Measurements from ENCODE around the gene HIVEP3.
A peak's percentile ranks its signal among the peaks of the same experiment; 100 is the strongest.

The HIVEP3 gene

DNA sequence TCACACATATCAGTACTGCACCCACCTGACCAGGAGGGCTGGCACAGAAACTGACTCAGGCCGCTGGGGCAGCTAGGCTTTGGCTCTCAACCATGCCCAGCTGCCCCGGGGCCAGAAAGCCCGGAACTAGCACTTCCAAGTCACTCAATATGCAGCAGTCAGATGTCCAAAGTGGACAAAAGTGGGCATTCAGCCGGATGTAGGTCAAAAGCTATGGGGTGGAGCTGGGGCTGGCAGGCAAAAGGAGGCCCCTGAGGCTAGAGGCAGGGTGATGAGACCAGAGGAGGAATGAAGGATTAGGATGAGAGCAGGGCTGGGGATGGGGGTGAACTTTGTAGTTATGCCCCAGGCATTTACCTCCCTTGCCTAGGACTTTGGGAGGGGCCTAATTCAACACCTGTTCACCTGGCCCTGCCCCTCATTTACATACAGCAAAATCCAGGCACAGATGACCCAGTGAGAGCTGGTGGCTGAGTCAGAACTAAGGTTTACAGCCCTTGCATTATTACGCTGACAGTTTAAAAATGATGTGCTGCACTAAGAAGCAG, 403.5 kb downstream of the HIVEP3 start:
- H4K20me1 ChIP-seq (ENCODE audit: insufficient read depth) = no peaks in the 10 kb centered on the region
- H3K27ac ChIP-seq = no peak overlapping the region
- H3K4me2 ChIP-seq = no peak overlapping the region; the same call in 1 of the 2 replicates
- H3K36me3 ChIP-seq (ENCODE audit: insufficient read depth) = no peaks in the 10 kb centered on the region
- no peaks in the 10 kb centered on the region for H3K79me2 ChIP-seq (ENCODE audit: insufficient read depth, low read depth)
- no peaks in the 10 kb centered on the region for H3K27me3 ChIP-seq (ENCODE audit: insufficient read depth, low read depth)
- H3K9ac ChIP-seq = no peak overlapping the region
- TF ChIP-seq, protein P1, sequence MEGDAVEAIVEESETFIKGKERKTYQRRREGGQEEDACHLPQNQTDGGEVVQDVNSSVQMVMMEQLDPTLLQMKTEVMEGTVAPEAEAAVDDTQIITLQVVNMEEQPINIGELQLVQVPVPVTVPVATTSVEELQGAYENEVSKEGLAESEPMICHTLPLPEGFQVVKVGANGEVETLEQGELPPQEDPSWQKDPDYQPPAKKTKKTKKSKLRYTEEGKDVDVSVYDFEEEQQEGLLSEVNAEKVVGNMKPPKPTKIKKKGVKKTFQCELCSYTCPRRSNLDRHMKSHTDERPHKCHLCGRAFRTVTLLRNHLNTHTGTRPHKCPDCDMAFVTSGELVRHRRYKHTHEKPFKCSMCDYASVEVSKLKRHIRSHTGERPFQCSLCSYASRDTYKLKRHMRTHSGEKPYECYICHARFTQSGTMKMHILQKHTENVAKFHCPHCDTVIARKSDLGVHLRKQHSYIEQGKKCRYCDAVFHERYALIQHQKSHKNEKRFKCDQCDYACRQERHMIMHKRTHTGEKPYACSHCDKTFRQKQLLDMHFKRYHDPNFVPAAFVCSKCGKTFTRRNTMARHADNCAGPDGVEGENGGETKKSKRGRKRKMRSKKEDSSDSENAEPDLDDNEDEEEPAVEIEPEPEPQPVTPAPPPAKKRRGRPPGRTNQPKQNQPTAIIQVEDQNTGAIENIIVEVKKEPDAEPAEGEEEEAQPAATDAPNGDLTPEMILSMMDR (conservative IDR thresholded peaks at IDR 0.05; ENCODE audit: low read depth, low read length) = no peak
- H2AFZ ChIP-seq (ENCODE audit: low read depth) = peak overlapping the region; percentile 94; the same call in 1 of the 2 replicates
- no peak overlapping the region for H3K4me3 ChIP-seq (IDR thresholded peaks at IDR 0.05; ENCODE audit: insufficient read depth, low read depth, low read length)
- peaks cover 19% of the 10 kb centered on the region for H3K4me1 ChIP-seq (ENCODE audit: low read depth, poor library complexity, severe bottlenecking)

GRCh38 chr1:41514381-41514780, 404.3 kb downstream of the HIVEP3 start:
- Histone ChIP-seq H2AFZ (ENCODE audit: low read depth) (no peak overlapping the region), H3K36me3 (ENCODE audit: insufficient read depth) (no peaks in the 10 kb centered on the region), H3K27me3 (ENCODE audit: insufficient read depth, low read depth) (no peaks in the 10 kb centered on the region), H3K27ac (no peak overlapping the region), H3K79me2 (ENCODE audit: insufficient read depth, low read depth) (no peaks in the 10 kb centered on the region), H3K4me2 (no peak overlapping the region), H3K9ac (no peak overlapping the region), H3K4me3 (IDR thresholded peaks at IDR 0.05; ENCODE audit: insufficient read depth, low read depth, low read length) (no peak overlapping the region), H4K20me1 (ENCODE audit: insufficient read depth) (no peaks in the 10 kb centered on the region), H3K4me1 (ENCODE audit: low read depth, poor library complexity, severe bottlenecking) (peaks cover 19% of the 10 kb centered on the region)
- TF ChIP-seq, protein P1 (conservative IDR thresholded peaks at IDR 0.05; ENCODE audit: low read depth, low read length) = no peak

DNA sequence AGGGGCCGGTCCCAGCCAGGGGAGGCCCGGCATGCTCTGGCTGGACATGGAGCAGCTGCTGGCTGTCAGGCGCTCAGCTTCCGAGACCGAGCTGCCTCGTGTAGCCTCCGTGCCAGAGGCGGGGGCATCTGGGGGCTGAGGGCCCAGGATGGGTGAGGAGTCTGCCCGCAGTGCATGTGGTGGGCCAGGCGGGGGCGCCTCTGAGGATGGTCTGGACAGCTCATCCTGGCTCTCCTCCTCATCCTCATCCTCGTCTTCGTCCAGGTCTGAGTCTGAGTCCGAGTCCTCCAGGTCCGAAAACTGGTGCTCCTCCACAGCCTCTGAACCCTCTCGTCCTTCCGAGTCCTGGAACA, 405.4 kb downstream of the HIVEP3 start:
- TF ChIP-seq, protein P1 (conservative IDR thresholded peaks at IDR 0.05; ENCODE audit: low read depth, low read length) = peak; percentile 58
- Histone ChIP-seq H3K4me1 (ENCODE audit: low read depth, poor library complexity, severe bottlenecking) (peaks cover 19% of the 10 kb centered on the region), H3K4me3 (IDR thresholded peaks at IDR 0.05; ENCODE audit: insufficient read depth, low read depth, low read length) (no peak overlapping the region), H3K27ac (no peak overlapping the region), H3K36me3 (ENCODE audit: insufficient read depth) (no peaks in the 10 kb centered on the region), H4K20me1 (ENCODE audit: insufficient read depth) (no peaks in the 10 kb centered on the region), H3K79me2 (ENCODE audit: insufficient read depth, low read depth) (no peaks in the 10 kb centered on the region), H2AFZ (ENCODE audit: low read depth) (no peak overlapping the region), H3K27me3 (ENCODE audit: insufficient read depth, low read depth) (no peaks in the 10 kb centered on the region), H3K4me2 (no peak overlapping the region), H3K9ac (no peak overlapping the region)

DNA sequence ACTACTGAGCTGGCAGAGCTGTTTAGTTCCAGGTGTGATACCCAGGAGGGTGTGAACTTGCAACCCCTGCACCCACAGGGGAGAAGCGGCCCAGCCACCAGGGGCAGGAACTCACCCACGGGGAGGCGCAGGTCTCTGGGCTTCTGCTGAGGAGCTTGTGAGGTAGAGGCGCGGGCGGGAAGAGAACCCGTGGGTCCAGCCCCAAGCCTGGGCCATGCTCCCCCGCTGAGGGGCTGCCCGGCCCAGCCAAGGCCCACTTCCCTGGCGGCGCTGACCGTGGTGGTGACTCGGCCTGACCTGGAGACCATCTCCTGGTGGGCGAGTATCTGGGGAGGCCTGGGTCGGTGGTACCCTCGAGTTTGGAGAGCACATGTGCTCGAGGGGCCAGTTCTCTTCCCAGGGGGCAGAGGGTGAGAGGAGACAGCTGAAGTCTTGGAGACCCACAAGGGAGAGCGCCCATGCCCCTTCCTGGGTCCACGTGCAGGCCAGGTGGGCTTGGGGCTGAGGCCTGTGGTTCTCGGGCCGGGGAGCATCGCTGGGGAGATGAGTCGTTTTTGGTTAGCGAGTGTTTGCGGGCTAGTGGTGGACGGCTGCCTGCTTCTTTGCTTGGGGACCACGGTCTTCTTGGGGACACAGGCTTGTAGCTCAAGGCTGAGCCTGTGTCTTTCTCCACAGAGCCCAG, 405.9 kb downstream of the HIVEP3 start:
- H3K27ac ChIP-seq = no peak overlapping the region
- no peaks in the 10 kb centered on the region for H4K20me1 ChIP-seq (ENCODE audit: insufficient read depth)
- H3K9ac ChIP-seq = no peak overlapping the region
- H3K4me2 ChIP-seq = no peak overlapping the region
- H3K4me3 ChIP-seq (IDR thresholded peaks at IDR 0.05; ENCODE audit: insufficient read depth, low read depth, low read length) = no peak overlapping the region
- no peaks in the 10 kb centered on the region for H3K27me3 ChIP-seq (ENCODE audit: insufficient read depth, low read depth)
- H3K36me3 ChIP-seq (ENCODE audit: insufficient read depth) = no peaks in the 10 kb centered on the region
- H2AFZ ChIP-seq (ENCODE audit: low read depth) = no peak overlapping the region
- H3K4me1 ChIP-seq (ENCODE audit: low read depth, poor library complexity, severe bottlenecking) = peaks cover 19% of the 10 kb centered on the region
- no peaks in the 10 kb centered on the region for H3K79me2 ChIP-seq (ENCODE audit: insufficient read depth, low read depth)
- TF ChIP-seq, protein P1 (conservative IDR thresholded peaks at IDR 0.05; ENCODE audit: low read depth, low read length) = no peak

Data from KMS-11 (cell line).